ENCODE measurements around the gene MYL4.

MYL4 gene

GRCh38 chr17:47251421-47251940 lies 42.3 kb downstream of the MYL4 start:
- no peaks in the 10 kb centered on the region for H3K9me2 ChIP-seq (replicated peaks; ENCODE audit: low read depth, low read length)
- H4K20me1 ChIP-seq (ENCODE audit: insufficient read depth, low read length, poor library complexity, severe bottlenecking), result no peaks in the 10 kb centered on the region
- H3K9ac ChIP-seq (ENCODE audit: low read depth, low read length, poor library complexity, severe bottlenecking), result no peak overlapping the region
- H3K79me2 ChIP-seq (ENCODE audit: insufficient read depth, low read length), result no peaks in the 10 kb centered on the region
- H3K4me3 ChIP-seq (ENCODE audit: low read length, poor library complexity, severe bottlenecking), result no peak overlapping the region
- no peaks in the 10 kb centered on the region for H3K9me3 ChIP-seq (ENCODE audit: insufficient read depth, low read depth, low read length)
- no peak overlapping the region for H2AFZ ChIP-seq (ENCODE audit: low read length)
- no peaks in the 10 kb centered on the region for H3F3A ChIP-seq (ENCODE audit: low read depth)
- H3K4me2 ChIP-seq (ENCODE audit: low read depth, low read length, poor library complexity, severe bottlenecking), result no peak overlapping the region
- no peaks in the 10 kb centered on the region for H3K4me1 ChIP-seq (ENCODE audit: insufficient read depth, low read length, poor library complexity, severe bottlenecking)
- no peaks in the 10 kb centered on the region for H3K27me3 ChIP-seq (ENCODE audit: insufficient read depth, low read length, poor library complexity, severe bottlenecking)
- TF ChIP-seq EZH2phosphoT487 (IDR thresholded peaks at IDR 0.05; ENCODE audit: borderline replicate concordance), result no peak
- no peak for TF ChIP-seq CTCF (conservative IDR thresholded peaks at IDR 0.05; ENCODE audit: low read length)
- no peaks in the 10 kb centered on the region for H3K36me3 ChIP-seq (ENCODE audit: insufficient read depth, low read length)

- no peaks in the 10 kb centered on the region for H3K36me3 ChIP-seq (ENCODE audit: insufficient read depth, low read length)
- H3K4me3 ChIP-seq (ENCODE audit: low read length, poor library complexity, severe bottlenecking), result no peak overlapping the region
- H3F3A ChIP-seq (ENCODE audit: low read depth), result no peaks in the 10 kb centered on the region
- no peak overlapping the region for H3K4me2 ChIP-seq (ENCODE audit: low read depth, low read length, poor library complexity, severe bottlenecking)
- TF ChIP-seq EZH2phosphoT487 (IDR thresholded peaks at IDR 0.05; ENCODE audit: borderline replicate concordance) (no peak), CTCF (conservative IDR thresholded peaks at IDR 0.05; ENCODE audit: low read length) (no peak)
- H3K9ac ChIP-seq (ENCODE audit: low read depth, low read length, poor library complexity, severe bottlenecking), result no peak overlapping the region
- H2AFZ ChIP-seq (ENCODE audit: low read length), result no peak overlapping the region
- no peaks in the 10 kb centered on the region for H3K9me2 ChIP-seq (replicated peaks; ENCODE audit: low read depth, low read length)
- H4K20me1 ChIP-seq (ENCODE audit: insufficient read depth, low read length, poor library complexity, severe bottlenecking), result no peaks in the 10 kb centered on the region
- H3K79me2 ChIP-seq (ENCODE audit: insufficient read depth, low read length), result no peaks in the 10 kb centered on the region
- H3K4me1 ChIP-seq (ENCODE audit: insufficient read depth, low read length, poor library complexity, severe bottlenecking), result no peaks in the 10 kb centered on the region
- H3K9me3 ChIP-seq (ENCODE audit: insufficient read depth, low read depth, low read length), result no peaks in the 10 kb centered on the region
- no peaks in the 10 kb centered on the region for H3K27me3 ChIP-seq (ENCODE audit: insufficient read depth, low read length, poor library complexity, severe bottlenecking)
Measured at GRCh38 chr17:47252209-47252608, 43.1 kb downstream of the MYL4 start.

GRCh38 chr17:47252766-47253512 lies 43.8 kb downstream of the MYL4 start:
- no peaks in the 10 kb centered on the region for H4K20me1 ChIP-seq (ENCODE audit: insufficient read depth, low read length, poor library complexity, severe bottlenecking)
- no peak overlapping the region for H3K4me2 ChIP-seq (ENCODE audit: low read depth, low read length, poor library complexity, severe bottlenecking)
- no peaks in the 10 kb centered on the region for H3K79me2 ChIP-seq (ENCODE audit: insufficient read depth, low read length)
- H2AFZ ChIP-seq (ENCODE audit: low read length), result no peak overlapping the region
- no peaks in the 10 kb centered on the region for H3K27me3 ChIP-seq (ENCODE audit: insufficient read depth, low read length, poor library complexity, severe bottlenecking)
- H3K36me3 ChIP-seq (ENCODE audit: insufficient read depth, low read length), result no peaks in the 10 kb centered on the region
- H3K9ac ChIP-seq (ENCODE audit: low read depth, low read length, poor library complexity, severe bottlenecking), result no peak overlapping the region
- H3F3A ChIP-seq (ENCODE audit: low read depth), result no peaks in the 10 kb centered on the region
- TF ChIP-seq EZH2phosphoT487 (IDR thresholded peaks at IDR 0.05; ENCODE audit: borderline replicate concordance) (no peak), CTCF (conservative IDR thresholded peaks at IDR 0.05; ENCODE audit: low read length) (no peak)
- no peaks in the 10 kb centered on the region for H3K9me3 ChIP-seq (ENCODE audit: insufficient read depth, low read depth, low read length)
- no peak overlapping the region for H3K4me3 ChIP-seq (ENCODE audit: low read length, poor library complexity, severe bottlenecking)
- H3K9me2 ChIP-seq (replicated peaks; ENCODE audit: low read depth, low read length), result no peaks in the 10 kb centered on the region
- peaks cover 6% of the 10 kb centered on the region for H3K4me1 ChIP-seq (ENCODE audit: insufficient read depth, low read length, poor library complexity, severe bottlenecking)
